ENCODE data around the gene PTBP2.

DNA sequence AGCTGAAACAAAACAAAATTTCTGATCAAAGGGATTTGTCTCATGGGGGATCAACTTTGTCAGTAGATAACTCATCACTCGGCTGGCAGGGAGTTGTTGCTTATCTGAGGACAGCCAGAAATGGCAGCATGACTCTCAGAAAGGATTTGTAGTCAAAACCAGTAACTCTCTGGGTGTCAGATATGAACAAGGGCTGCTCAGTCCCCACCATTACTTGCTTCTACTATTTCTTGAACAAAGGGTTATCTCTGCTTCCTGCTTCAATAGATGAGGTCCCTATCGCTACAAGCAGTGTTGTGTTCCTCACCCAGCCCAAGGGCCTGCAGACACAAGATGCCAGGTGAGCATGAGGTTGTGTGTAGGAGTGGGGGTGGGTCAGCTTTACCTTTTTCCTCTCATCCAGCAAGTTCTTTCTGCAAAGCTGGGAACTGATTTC is 116.2 kb downstream of the PTBP2 start:
- TF ChIP-seq POLR2AphosphoS5 (IDR thresholded peaks at IDR 0.05; ENCODE audit: low read depth, low read length), result no peak
- TF ChIP-seq, protein P1, sequence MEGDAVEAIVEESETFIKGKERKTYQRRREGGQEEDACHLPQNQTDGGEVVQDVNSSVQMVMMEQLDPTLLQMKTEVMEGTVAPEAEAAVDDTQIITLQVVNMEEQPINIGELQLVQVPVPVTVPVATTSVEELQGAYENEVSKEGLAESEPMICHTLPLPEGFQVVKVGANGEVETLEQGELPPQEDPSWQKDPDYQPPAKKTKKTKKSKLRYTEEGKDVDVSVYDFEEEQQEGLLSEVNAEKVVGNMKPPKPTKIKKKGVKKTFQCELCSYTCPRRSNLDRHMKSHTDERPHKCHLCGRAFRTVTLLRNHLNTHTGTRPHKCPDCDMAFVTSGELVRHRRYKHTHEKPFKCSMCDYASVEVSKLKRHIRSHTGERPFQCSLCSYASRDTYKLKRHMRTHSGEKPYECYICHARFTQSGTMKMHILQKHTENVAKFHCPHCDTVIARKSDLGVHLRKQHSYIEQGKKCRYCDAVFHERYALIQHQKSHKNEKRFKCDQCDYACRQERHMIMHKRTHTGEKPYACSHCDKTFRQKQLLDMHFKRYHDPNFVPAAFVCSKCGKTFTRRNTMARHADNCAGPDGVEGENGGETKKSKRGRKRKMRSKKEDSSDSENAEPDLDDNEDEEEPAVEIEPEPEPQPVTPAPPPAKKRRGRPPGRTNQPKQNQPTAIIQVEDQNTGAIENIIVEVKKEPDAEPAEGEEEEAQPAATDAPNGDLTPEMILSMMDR (IDR thresholded peaks at IDR 0.05 in 2 of 3, conservative IDR thresholded peaks at IDR 0.05 in 1 of 3; ENCODE audit: borderline replicate concordance in 1 of 3, insufficient read depth in 1 of 3, low read depth in 2 of 3, low read length in 2 of 3), result no peak
- TF ChIP-seq POLR2A (IDR thresholded peaks at IDR 0.05; ENCODE audit: borderline replicate concordance, extremely low read depth, insufficient read depth, insufficient read length), result no peak
- TF ChIP-seq, protein P2, sequence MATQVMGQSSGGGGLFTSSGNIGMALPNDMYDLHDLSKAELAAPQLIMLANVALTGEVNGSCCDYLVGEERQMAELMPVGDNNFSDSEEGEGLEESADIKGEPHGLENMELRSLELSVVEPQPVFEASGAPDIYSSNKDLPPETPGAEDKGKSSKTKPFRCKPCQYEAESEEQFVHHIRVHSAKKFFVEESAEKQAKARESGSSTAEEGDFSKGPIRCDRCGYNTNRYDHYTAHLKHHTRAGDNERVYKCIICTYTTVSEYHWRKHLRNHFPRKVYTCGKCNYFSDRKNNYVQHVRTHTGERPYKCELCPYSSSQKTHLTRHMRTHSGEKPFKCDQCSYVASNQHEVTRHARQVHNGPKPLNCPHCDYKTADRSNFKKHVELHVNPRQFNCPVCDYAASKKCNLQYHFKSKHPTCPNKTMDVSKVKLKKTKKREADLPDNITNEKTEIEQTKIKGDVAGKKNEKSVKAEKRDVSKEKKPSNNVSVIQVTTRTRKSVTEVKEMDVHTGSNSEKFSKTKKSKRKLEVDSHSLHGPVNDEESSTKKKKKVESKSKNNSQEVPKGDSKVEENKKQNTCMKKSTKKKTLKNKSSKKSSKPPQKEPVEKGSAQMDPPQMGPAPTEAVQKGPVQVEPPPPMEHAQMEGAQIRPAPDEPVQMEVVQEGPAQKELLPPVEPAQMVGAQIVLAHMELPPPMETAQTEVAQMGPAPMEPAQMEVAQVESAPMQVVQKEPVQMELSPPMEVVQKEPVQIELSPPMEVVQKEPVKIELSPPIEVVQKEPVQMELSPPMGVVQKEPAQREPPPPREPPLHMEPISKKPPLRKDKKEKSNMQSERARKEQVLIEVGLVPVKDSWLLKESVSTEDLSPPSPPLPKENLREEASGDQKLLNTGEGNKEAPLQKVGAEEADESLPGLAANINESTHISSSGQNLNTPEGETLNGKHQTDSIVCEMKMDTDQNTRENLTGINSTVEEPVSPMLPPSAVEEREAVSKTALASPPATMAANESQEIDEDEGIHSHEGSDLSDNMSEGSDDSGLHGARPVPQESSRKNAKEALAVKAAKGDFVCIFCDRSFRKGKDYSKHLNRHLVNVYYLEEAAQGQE (IDR thresholded peaks at IDR 0.05; ENCODE audit: low read depth), result no peak
- TF ChIP-seq RAD21 (IDR thresholded peaks at IDR 0.05; ENCODE audit: low read depth), result no peak
- TF ChIP-seq, protein P3, sequence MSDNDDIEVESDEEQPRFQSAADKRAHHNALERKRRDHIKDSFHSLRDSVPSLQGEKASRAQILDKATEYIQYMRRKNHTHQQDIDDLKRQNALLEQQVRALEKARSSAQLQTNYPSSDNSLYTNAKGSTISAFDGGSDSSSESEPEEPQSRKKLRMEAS (IDR thresholded peaks at IDR 0.05), result no peak
- TF ChIP-seq, protein P4, sequence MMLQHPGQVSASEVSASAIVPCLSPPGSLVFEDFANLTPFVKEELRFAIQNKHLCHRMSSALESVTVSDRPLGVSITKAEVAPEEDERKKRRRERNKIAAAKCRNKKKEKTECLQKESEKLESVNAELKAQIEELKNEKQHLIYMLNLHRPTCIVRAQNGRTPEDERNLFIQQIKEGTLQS (IDR thresholded peaks at IDR 0.05), result no peak
- no peak for TF ChIP-seq ZNF274 (IDR thresholded peaks at IDR 0.05; ENCODE audit: low read depth, low read length)

All from HCT116 (cell line).